GM23338 (cell line): ENCODE measurements around the gene ADRA2A. TPM values are rescaled to one million over a fixed set of nuclear protein-coding genes. Genes with fewer than 3 reads are reported as not detected.

Experiments
- ATAC-seq: fragments of 200-7000 bp; cut with Tn5 transposase; 3 replicates; pipeline ENCODE4 v1.9.1; 2020
- DNase-seq: peaks from one replicate; pipeline ENCODE4 v3.0.0-alpha.2; 2015; ENCODE audit warnings: low spot score
- H2AFZ ChIP-seq: fragments of 200-600 bp; sonication (generic); 2 replicates; pipeline ENCODE4 v1.8.0; 2016; ENCODE audit warnings: antibody characterized with exemption, mild to moderate bottlenecking, moderate library complexity
- H3F3A ChIP-seq: fragments of 200-600 bp; sonication (generic); replicated peaks from 2 replicates; pipeline ENCODE4 v1.8.0; 2017; ENCODE audit warnings: antibody characterized with exemption, mixed run types, low read depth
- H3K27ac ChIP-seq: fragments of 200-600 bp; sonication (generic); 2 replicates; pipeline ENCODE4 v1.6.1; 2016; ENCODE audit warnings: low read depth
- H3K27me3 ChIP-seq: fragments of 200-600 bp; sonication (generic); 2 replicates; pipeline ENCODE4 v1.8.0; 2016; ENCODE audit warnings: mild to moderate bottlenecking, mixed run types, moderate library complexity; ENCODE audit not compliant: insufficient read depth
- H3K36me3 ChIP-seq: fragments of 200-600 bp; sonication (generic); 2 replicates; pipeline ENCODE4 v1.8.0; 2016; ENCODE audit warnings: mild to moderate bottlenecking; ENCODE audit not compliant: insufficient read depth
- H3K4me1 ChIP-seq: fragments of 200-600 bp; sonication (generic); 2 replicates; pipeline ENCODE4 v1.8.0; 2016; ENCODE audit warnings: mild to moderate bottlenecking, moderate library complexity; ENCODE audit not compliant: insufficient read depth
- H3K4me2 ChIP-seq: fragments of 200-600 bp; sonication (generic); 2 replicates; pipeline ENCODE4 v1.7.1; 2017; ENCODE audit warnings: mixed run types
- H3K4me3 ChIP-seq: fragments of 200-600 bp; sonication (generic); 2 replicates; pipeline ENCODE4 v1.6.1; 2016; ENCODE audit warnings: mixed run types
- H3K79me2 ChIP-seq: fragments of 200-600 bp; sonication (generic); replicated peaks from 2 replicates; pipeline ENCODE4 v1.8.0; 2017; ENCODE audit warnings: mild to moderate bottlenecking; ENCODE audit not compliant: insufficient read depth
- H3K9me2 ChIP-seq: fragments of 200-600 bp; sonication (generic); 2 replicates; pipeline ENCODE4 v1.8.0; 2017; ENCODE audit not compliant: insufficient read depth
- H4K20me1 ChIP-seq: fragments of 200-600 bp; sonication (generic); replicated peaks from 2 replicates; pipeline ENCODE4 v1.8.0; 2017; ENCODE audit warnings: mild to moderate bottlenecking; ENCODE audit not compliant: insufficient read depth
- H3K27ac Mint-ChIP-seq: 2 replicates; pipeline ENCODE4 v1.8.0; 2020; ENCODE audit warnings: inconsistent platforms, mild to moderate bottlenecking, moderate library complexity, mixed read lengths
- H3K27me3 Mint-ChIP-seq: 3 replicates; pipeline ENCODE4 v1.8.0; 2022; ENCODE audit warnings: low read depth, mild to moderate bottlenecking, moderate library complexity, mixed read lengths, inconsistent platforms; ENCODE audit not compliant: insufficient read depth, poor library complexity
- H3K36me3 Mint-ChIP-seq: 3 replicates; pipeline ENCODE4 v1.8.0; 2021; ENCODE audit warnings: low read depth, mild to moderate bottlenecking, inconsistent platforms, moderate library complexity, mixed read lengths
- H3K4me1 Mint-ChIP-seq: 3 replicates; pipeline ENCODE4 v1.8.0; 2020; ENCODE audit warnings: mild to moderate bottlenecking, inconsistent platforms, mixed read lengths
- H3K4me3 Mint-ChIP-seq: 3 replicates; pipeline ENCODE4 v1.8.0; 2021; ENCODE audit warnings: moderate library complexity, mild to moderate bottlenecking, inconsistent platforms, mixed read lengths
- H3K9me3 Mint-ChIP-seq: 3 replicates; pipeline ENCODE4 v1.8.0; 2020; ENCODE audit warnings: moderate library complexity, mild to moderate bottlenecking, inconsistent platforms, mixed read lengths
- CREB1 ChIP-seq: fragments of 250-450 bp; sonication (Bioruptor Pico); IDR thresholded peaks from 2 replicates; pipeline ENCODE4 v1.5.0; 2020; ENCODE audit warnings: low read depth, mild to moderate bottlenecking, moderate library complexity
- CTCF ChIP-seq, 2 experiments: fragments of 200-600 bp in 1 of 2; sonication (generic) in 1 of 2; conservative IDR thresholded peaks; 2 replicates each; pipeline versions ENCODE4 v1.5.1 to v1.6.1; 2016 to 2017; ENCODE audit warnings: antibody characterized with exemption in 2 of 2, low read depth in 2 of 2, mild to moderate bottlenecking in 2 of 2, moderate library complexity in 1 of 2
- ETS1 ChIP-seq: IDR thresholded peaks from 2 replicates; pipeline ENCODE4 v1.6.1; 2016; ENCODE audit warnings: antibody characterized with exemption
- EZH2 ChIP-seq: fragments of 200-600 bp; sonication (generic); IDR thresholded peaks from one replicate; pipeline ENCODE4 v1.8.0; 2017; ENCODE audit warnings: antibody characterized with exemption, mild to moderate bottlenecking, low read depth; ENCODE audit not compliant: unreplicated experiment
- EZH2phosphoT487 ChIP-seq: fragments of 200-600 bp; sonication (generic); IDR thresholded peaks from one replicate; pipeline ENCODE4 v1.8.1; 2018; ENCODE audit warnings: antibody characterized with exemption; ENCODE audit not compliant: unreplicated experiment
- JUNB ChIP-seq: IDR thresholded peaks from one replicate; pipeline ENCODE4 v1.6.1; 2016; ENCODE audit warnings: antibody characterized with exemption; ENCODE audit not compliant: unreplicated experiment
- NANOG ChIP-seq: IDR thresholded peaks from 2 replicates; pipeline ENCODE4 v1.6.1; 2016; ENCODE audit warnings: antibody characterized with exemption, borderline replicate concordance
- POLR2AphosphoS5 ChIP-seq: IDR thresholded peaks from 2 replicates; pipeline ENCODE4 v1.6.1; 2016; ENCODE audit warnings: antibody characterized with exemption, low read depth
- REST ChIP-seq: IDR thresholded peaks from one replicate; pipeline ENCODE4 v1.6.1; 2018; ENCODE audit warnings: antibody characterized with exemption; ENCODE audit not compliant: unreplicated experiment
- STAT1 ChIP-seq: IDR thresholded peaks from one replicate; pipeline ENCODE4 v1.6.1; 2016; ENCODE audit warnings: antibody characterized with exemption; ENCODE audit not compliant: unreplicated experiment
- ZNF114 ChIP-seq: fragments of 250-450 bp; sonication (Bioruptor Pico); IDR thresholded peaks from 2 replicates; pipeline ENCODE4 v1.5.0; 2020; ENCODE audit warnings: mild to moderate bottlenecking, moderate library complexity
- ZNF331 ChIP-seq: fragments of 250-450 bp; sonication (Bioruptor Pico); IDR thresholded peaks from 2 replicates; pipeline ENCODE4 v1.5.0; 2020; ENCODE audit warnings: low read depth, mild to moderate bottlenecking, moderate library complexity
- ZNF462 ChIP-seq: fragments of 250-450 bp; sonication (Bioruptor Pico); IDR thresholded peaks from 2 replicates; pipeline ENCODE4 v1.5.0; 2020; ENCODE audit warnings: mild to moderate bottlenecking, moderate library complexity
- polyA plus RNA-seq: library from polyadenylated mRNA; unstranded; fragments of >200 nt; fragmentation: Nextera tagmentation; extraction: Ambion mirVana; gene quantifications from 2 replicates; pipeline ENCODE4 v1.2.1, GENCODE V29; 2016
- total RNA-seq: library from RNA; depleted of rRNA; stranded (reverse); fragments of >200 nt; shearing (Covaris generic); gene quantifications from 2 replicates; pipeline ENCODE4 v1.2.3, GENCODE V29; 2014

Gene ADRA2A
- total and polyA plus RNA-seq, 2 experiments from 2014 or later, result 0.60 to 2.5 TPM

GRCh38 chr10:111086574-111086973 lies 9.7 kb downstream of the ADRA2A start:
- H3K36me3 Mint-ChIP-seq, result no peaks in the 10 kb centered on the region
- H3K4me3 Mint-ChIP-seq, result no peak overlapping the region
- no peak overlapping the region for H3K27ac Mint-ChIP-seq
- H3K27me3 Mint-ChIP-seq, result peaks cover 14% of the 10 kb centered on the region
- peaks cover 4% of the 10 kb centered on the region; the same call in 2 of the 3 replicates for H3K9me3 Mint-ChIP-seq
- Histone ChIP-seq H3K36me3 (no peaks in the 10 kb centered on the region), H3K79me2 (no peaks in the 10 kb centered on the region), H3K4me1 (no peaks in the 10 kb centered on the region), H3K9me2 (no peaks in the 10 kb centered on the region), H3K27me3 (no peaks in the 10 kb centered on the region), H3K27ac (no peak overlapping the region), H2AFZ (no peak overlapping the region), H3F3A (no peaks in the 10 kb centered on the region), H3K4me3 (no peak overlapping the region), H3K4me2 (no peak overlapping the region), H4K20me1 (no peaks in the 10 kb centered on the region)
- peaks cover 12% of the 10 kb centered on the region for H3K4me1 Mint-ChIP-seq
- DNase-seq (no peak), ATAC-seq (no peak)
- no peak for TF ChIP-seq STAT1
- TF ChIP-seq NANOG, result no peak
- TF ChIP-seq EZH2, result no peak
- no peak for TF ChIP-seq ZNF114 (CRISPR knock-in tag)
- TF ChIP-seq CREB1 (CRISPR knock-in tag), result no peak
- no peak for TF ChIP-seq ZNF331 (CRISPR knock-in tag)
- no peak for TF ChIP-seq ETS1
- no peak for TF ChIP-seq CTCF (conservative IDR thresholded peaks at IDR 0.05; ENCODE audit: low read depth in 2 of 2)
- no peak for TF ChIP-seq EZH2phosphoT487
- no peak for TF ChIP-seq JUNB
- TF ChIP-seq ZNF462 (CRISPR knock-in tag), result no peak
- TF ChIP-seq REST, result no peak
- no peak for TF ChIP-seq POLR2AphosphoS5
